HG03196 (cell line): ENCODE measurements around the gene AKAP8L.
"Not testable (repeated sequence)": the region's sequence is repeated elsewhere in the genome, so short reads cannot be mapped to it uniquely, and the experiment has no call there.

ENCODE experiments used
- ATAC-seq: cut with Tn5 transposase; IDR thresholded peaks from one replicate; pipeline ENCODE4 v1.9.1; 2021; ENCODE audit not compliant: unreplicated experiment

AKAP8L gene

GRCh38 chr19:15363791-15364190, 55.0 kb downstream of the AKAP8L start:
- ATAC-seq, result not testable (repeated sequence)

- not testable (repeated sequence) for ATAC-seq
Measured at GRCh38 chr19:15363048-15363447, 55.7 kb downstream of the AKAP8L start.

GRCh38 chr19:15360015-15360414, 58.8 kb downstream of the AKAP8L start:
- ATAC-seq, result not testable (repeated sequence)

GRCh38 chr19:15358918-15359317, 59.9 kb downstream of the AKAP8L start:
- no peak for ATAC-seq

GRCh38 chr19:15357906-15358305, 60.9 kb downstream of the AKAP8L start:
- ATAC-seq, result no peak

GRCh38 chr19:15354566-15355296, 64.1 kb downstream of the AKAP8L start:
- no peak for ATAC-seq

GRCh38 chr19:15353908-15354307, 64.9 kb downstream of the AKAP8L start:
- ATAC-seq, result no peak

GRCh38 chr19:15352535-15352934, 66.3 kb downstream of the AKAP8L start:
- ATAC-seq, result not testable (repeated sequence)

GRCh38 chr19:15341328-15341727, 77.5 kb downstream of the AKAP8L start:
- not testable (repeated sequence) for ATAC-seq

- no peak for ATAC-seq
Measured at GRCh38 chr19:15340086-15340485, 78.7 kb downstream of the AKAP8L start.

GRCh38 chr19:15337202-15337601, 81.6 kb downstream of the AKAP8L start:
- no peak for ATAC-seq

GRCh38 chr19:15335992-15336391, 82.8 kb downstream of the AKAP8L start:
- ATAC-seq, result not testable (repeated sequence)

- peak; percentile 53 for ATAC-seq
Measured at GRCh38 chr19:15332311-15332996, 86.3 kb downstream of the AKAP8L start, which contains the start of gene BRD4. Gene BRD4, minus strand, starts transcription at chr19:15332539. Its CDS starts 59,440 bp downstream, at chr19:15273099.

- ATAC-seq, result peak; percentile 24
Measured at GRCh38 chr19:15331419-15332310, 87.1 kb downstream of the AKAP8L start.

GRCh38 chr19:15330801-15331418, 87.9 kb downstream of the AKAP8L start:
- no peak for ATAC-seq
